22Rv1 (cell line): ENCODE results near the gene BACH2.

Experiments used
- ZFX ChIP-seq: fragments of 450-650 bp; IDR thresholded peaks from 2 replicates; pipeline ENCODE4 v1.6.1; 2017; ENCODE audit warnings: antibody characterized with exemption, borderline replicate concordance
- TF ChIP-seq, protein P1 (sequence below): fragments of 450-650 bp; IDR thresholded peaks from 2 replicates; pipeline ENCODE4 v1.5.1; 2017; ENCODE audit warnings: mild to moderate bottlenecking

DNA sequence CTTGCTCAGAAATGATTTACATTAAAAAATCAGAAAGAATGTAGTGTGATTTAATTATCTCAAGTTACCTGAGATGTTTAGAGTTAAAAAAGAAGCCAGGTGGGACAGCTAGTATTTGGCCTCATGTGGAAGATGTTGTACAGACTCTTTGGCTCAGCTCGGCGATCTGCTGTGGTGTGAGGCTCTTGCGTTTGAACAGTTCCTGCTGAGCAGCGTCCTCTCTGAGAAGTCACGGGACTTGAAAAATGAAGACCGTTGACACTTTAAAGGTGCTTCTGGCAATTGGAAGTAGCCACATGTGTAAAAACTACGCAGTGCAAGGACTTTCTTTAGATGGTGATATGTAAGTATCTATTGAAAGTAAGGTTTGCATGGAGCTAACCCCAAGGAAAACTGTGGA, 169.0 kb downstream of the BACH2 start:
- TF ChIP-seq, protein P1, sequence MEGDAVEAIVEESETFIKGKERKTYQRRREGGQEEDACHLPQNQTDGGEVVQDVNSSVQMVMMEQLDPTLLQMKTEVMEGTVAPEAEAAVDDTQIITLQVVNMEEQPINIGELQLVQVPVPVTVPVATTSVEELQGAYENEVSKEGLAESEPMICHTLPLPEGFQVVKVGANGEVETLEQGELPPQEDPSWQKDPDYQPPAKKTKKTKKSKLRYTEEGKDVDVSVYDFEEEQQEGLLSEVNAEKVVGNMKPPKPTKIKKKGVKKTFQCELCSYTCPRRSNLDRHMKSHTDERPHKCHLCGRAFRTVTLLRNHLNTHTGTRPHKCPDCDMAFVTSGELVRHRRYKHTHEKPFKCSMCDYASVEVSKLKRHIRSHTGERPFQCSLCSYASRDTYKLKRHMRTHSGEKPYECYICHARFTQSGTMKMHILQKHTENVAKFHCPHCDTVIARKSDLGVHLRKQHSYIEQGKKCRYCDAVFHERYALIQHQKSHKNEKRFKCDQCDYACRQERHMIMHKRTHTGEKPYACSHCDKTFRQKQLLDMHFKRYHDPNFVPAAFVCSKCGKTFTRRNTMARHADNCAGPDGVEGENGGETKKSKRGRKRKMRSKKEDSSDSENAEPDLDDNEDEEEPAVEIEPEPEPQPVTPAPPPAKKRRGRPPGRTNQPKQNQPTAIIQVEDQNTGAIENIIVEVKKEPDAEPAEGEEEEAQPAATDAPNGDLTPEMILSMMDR = no peak
- no peak for TF ChIP-seq ZFX
